Pancreas (tissue), 10 donors: ENCODE results near the gene FSTL4. TPM values are rescaled to one million over a fixed set of nuclear protein-coding genes. Genes with fewer than 3 reads are reported as not detected.

Source experiments
- ATAC-seq, 4 donors: fragments of 200-7000 bp; cut with Tn5 transposase; one replicate each; pipeline versions ENCODE4 v1.8.0 to v1.9.1; 2020; ENCODE audit warnings: mild to moderate bottlenecking in 4 of 4, moderate library complexity in 4 of 4
- DNase-seq, 6 donors: peaks; one replicate each; pipeline ENCODE4 v3.0.0-alpha.2; 2020
- FAIRE-seq: peaks from 2 replicates; lab custom pipeline; 2012; peaks lifted over from hg19 to GRCh38; lab: Jason Lieb, UNC
- H3K27ac ChIP-seq, 4 donors: fragments of 200-600 bp; sonication (generic); 1 replicate in 3 of 4; 2 replicates in 1 of 4; pipeline versions ENCODE4 v1.5.0 to v1.8.0; 2020
- H3K27me3 ChIP-seq, 4 donors: fragments of 200-600 bp; one replicate each; pipeline ENCODE4 v1.8.0; 2021
- H3K36me3 ChIP-seq, 3 donors: fragments of 200-600 bp; sonication (generic) in 1 of 3; one replicate each; pipeline versions ENCODE4 v1.5.0 to v1.8.0; 2020 to 2021
- H3K4me1 ChIP-seq, 3 donors: fragments of 200-600 bp; one replicate each; pipeline ENCODE4 v1.8.0; 2021
- H3K4me3 ChIP-seq, 4 donors: fragments of 200-600 bp; sonication (generic) in 2 of 4; one replicate each; pipeline versions ENCODE4 v1.5.0 to v1.8.0; 2020 to 2021
- H3K9me3 ChIP-seq, 4 donors: fragments of 200-600 bp; one replicate each; pipeline ENCODE4 v1.8.0; 2021
- WGBS, 2 donors: extraction: QIAGEN DNeasy Blood & Tissue Kit; methylation state at CpG; one replicate each; pipeline ENCODE4 v1.1.7; 2013; 5-methylcytosine and 5-hydroxymethylcytosine counted together
- intact Hi-C, 3 donors: fragments of 100-400 bp; cut with DNase I; formaldehyde crosslinking; loops; one replicate each; pipeline versions ENCODE4 v1.11.1 to v1.14.2; 2022
- polyA plus RNA-seq, 2 donors: library from polyadenylated mRNA; stranded (reverse); fragments of 200-250 nt; gene quantifications; one replicate each; pipeline ENCODE4 v1.2.3, GENCODE V29; 2013
- total RNA-seq, 6 donors: library from RNA; stranded (reverse); fragmentation: NEBNext Ultra II Directional in 4 of 6; extraction: Animal tissue kit (Norgen Biotek cat#: 25700) in 4 of 6; gene quantifications; one replicate each; pipeline versions ENCODE4 v1.2.1 to v1.2.4, GENCODE V29; 2021 to 2023
- TF ChIP-seq, protein P1 (sequence below), 4 donors: fragments of 200-600 bp; sonication (generic) in 3 of 4; IDR thresholded peaks; one replicate each; pipeline versions ENCODE4 v1.5.0 to v1.8.0; 2021; ENCODE audit warnings: antibody characterized with exemption in 4 of 4
- donor health status: healthy with polysubstance abuse.
- donor health status: DM: no; HTN: no; CAD: no; lungs with moderate emphysema.
- donor health status: DM: no; HTN: no; CAD: no.
- donor health status: control.
- donor health status: control.
- donor health status: Bipolar disorder and iron deficiency.
- donor health status: DM: yes; HTN: yes; CAD: no.
- donor health status: DM: no; HTN: no; CAD: no.
- donor health status: DM: no; HTN: no; CAD: no.
- donor health status: DM: yes; HTN: yes; CAD: no.

The FSTL4 gene
- total and polyA plus RNA-seq, 8 donors: 0.68 to 2.4 (median 1.4) TPM

GRCh38 chr5:133199417-133200178 is 412.7 kb downstream of the FSTL4 start:
- Histone ChIP-seq H3K36me3 (no peaks in the 10 kb centered on the region), H3K27ac (no peak overlapping the region), H3K9me3 (no peaks in the 10 kb centered on the region), H3K4me1 (no peaks in the 10 kb centered on the region), H3K4me3 (no peak overlapping the region), H3K27me3 (no peaks in the 10 kb centered on the region)
- ATAC-seq: no peak
- no peak for DNase-seq
- no peak for FAIRE-seq
- WGBS, 2 donors: 59 to 69% methylated on average over 18 of the region's 18 CpGs
- intact Hi-C loops: no loop called here
- TF ChIP-seq, protein P1, sequence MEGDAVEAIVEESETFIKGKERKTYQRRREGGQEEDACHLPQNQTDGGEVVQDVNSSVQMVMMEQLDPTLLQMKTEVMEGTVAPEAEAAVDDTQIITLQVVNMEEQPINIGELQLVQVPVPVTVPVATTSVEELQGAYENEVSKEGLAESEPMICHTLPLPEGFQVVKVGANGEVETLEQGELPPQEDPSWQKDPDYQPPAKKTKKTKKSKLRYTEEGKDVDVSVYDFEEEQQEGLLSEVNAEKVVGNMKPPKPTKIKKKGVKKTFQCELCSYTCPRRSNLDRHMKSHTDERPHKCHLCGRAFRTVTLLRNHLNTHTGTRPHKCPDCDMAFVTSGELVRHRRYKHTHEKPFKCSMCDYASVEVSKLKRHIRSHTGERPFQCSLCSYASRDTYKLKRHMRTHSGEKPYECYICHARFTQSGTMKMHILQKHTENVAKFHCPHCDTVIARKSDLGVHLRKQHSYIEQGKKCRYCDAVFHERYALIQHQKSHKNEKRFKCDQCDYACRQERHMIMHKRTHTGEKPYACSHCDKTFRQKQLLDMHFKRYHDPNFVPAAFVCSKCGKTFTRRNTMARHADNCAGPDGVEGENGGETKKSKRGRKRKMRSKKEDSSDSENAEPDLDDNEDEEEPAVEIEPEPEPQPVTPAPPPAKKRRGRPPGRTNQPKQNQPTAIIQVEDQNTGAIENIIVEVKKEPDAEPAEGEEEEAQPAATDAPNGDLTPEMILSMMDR (IDR thresholded peaks at IDR 0.05): no peak

- H3K27me3 ChIP-seq: no peaks in the 10 kb centered on the region
- H3K36me3 ChIP-seq: no peaks in the 10 kb centered on the region
- no peak overlapping the region for H3K27ac ChIP-seq
- H3K4me3 ChIP-seq: no peak overlapping the region
- DNase-seq (no peak), ATAC-seq (no peak), FAIRE-seq (no peak)
- 85 to 91% methylated on average over 12 of the region's 12 CpGs for WGBS, 2 donors
- no peaks in the 10 kb centered on the region for H3K9me3 ChIP-seq
- no peaks in the 10 kb centered on the region for H3K4me1 ChIP-seq
- intact Hi-C loops: no loop called here
- TF ChIP-seq, protein P1 (IDR thresholded peaks at IDR 0.05): no peak
These were observed 413.8 kb downstream of the FSTL4 start for GRCh38 chr5:133198511-133198910.

- Histone ChIP-seq H3K4me3 (no peak overlapping the region), H3K36me3 (no peaks in the 10 kb centered on the region), H3K4me1 (no peaks in the 10 kb centered on the region), H3K27me3 (no peaks in the 10 kb centered on the region), H3K27ac (no peak overlapping the region), H3K9me3 (no peaks in the 10 kb centered on the region)
- 65 to 73% methylated on average over 4 of the region's 4 CpGs for WGBS, 2 donors
- no peak for DNase-seq
- no peak for ATAC-seq
- no peak for FAIRE-seq
- TF ChIP-seq, protein P1 (IDR thresholded peaks at IDR 0.05): no peak
- intact Hi-C loops: no loop called here
These were observed 415.8 kb downstream of the FSTL4 start for GRCh38 chr5:133196441-133197085.

DNA sequence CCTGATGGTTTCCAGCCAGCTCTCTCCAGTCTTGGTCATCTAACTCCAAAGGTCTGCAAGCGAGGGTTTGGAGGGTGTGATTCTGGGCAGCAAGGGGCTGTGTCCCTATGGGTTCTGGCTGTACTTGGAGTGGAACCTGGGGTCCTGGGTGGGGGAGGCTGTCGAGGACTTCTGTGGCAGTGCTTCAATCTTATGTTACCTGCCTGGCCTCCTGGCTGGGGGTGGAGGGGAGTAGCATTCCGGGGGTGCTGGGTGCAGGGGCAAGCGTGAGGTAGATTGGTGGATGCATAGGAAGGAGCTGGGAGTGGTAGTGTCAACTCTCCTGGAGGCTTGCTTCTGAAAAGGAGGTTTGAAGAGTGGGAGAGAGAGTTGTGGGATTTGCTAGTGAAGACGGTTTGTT is 417.1 kb downstream of the FSTL4 start:
- ATAC-seq: no peak
- no peaks in the 10 kb centered on the region for H3K4me1 ChIP-seq
- no peaks in the 10 kb centered on the region for H3K27me3 ChIP-seq
- 60 to 74% methylated on average over 5 of the region's 5 CpGs for WGBS, 2 donors
- no peak for DNase-seq
- no peaks in the 10 kb centered on the region for H3K9me3 ChIP-seq
- no peaks in the 10 kb centered on the region for H3K36me3 ChIP-seq
- intact Hi-C loops: no loop called here
- TF ChIP-seq, protein P1 (IDR thresholded peaks at IDR 0.05): no peak
- no peak for FAIRE-seq
- no peak overlapping the region for H3K27ac ChIP-seq
- H3K4me3 ChIP-seq: no peak overlapping the region

DNA sequence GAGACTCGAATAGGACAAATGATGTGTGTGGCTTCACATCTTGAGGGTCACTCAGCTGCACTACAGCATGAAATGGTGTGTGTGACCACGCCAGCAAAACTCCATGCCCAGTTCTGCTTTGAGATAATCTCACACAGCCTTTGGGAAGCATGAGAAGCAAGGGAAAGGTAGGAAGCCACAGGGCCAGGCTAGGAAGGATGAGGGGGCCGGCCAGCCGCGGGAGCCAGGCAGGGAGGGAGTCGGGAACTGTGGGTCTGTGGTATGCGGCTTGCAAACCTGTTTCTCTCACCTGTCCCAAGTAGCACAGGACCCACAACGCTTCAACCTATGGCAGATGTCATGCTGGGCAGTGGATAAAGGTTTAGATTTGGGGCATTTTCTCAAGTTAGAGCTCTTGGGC is 418.5 kb downstream of the FSTL4 start:
- FAIRE-seq (no peak), ATAC-seq (no peak), DNase-seq (no peak)

More for the DNA sequence above, 418.5 kb downstream of the FSTL4 start:
- no peaks in the 10 kb centered on the region for H3K36me3 ChIP-seq
- no peaks in the 10 kb centered on the region for H3K27me3 ChIP-seq
- no peak overlapping the region for H3K4me3 ChIP-seq
- intact Hi-C loops: no loop called here
- no peaks in the 10 kb centered on the region for H3K4me1 ChIP-seq
- H3K27ac ChIP-seq: no peak overlapping the region
- TF ChIP-seq, protein P1 (IDR thresholded peaks at IDR 0.05): no peak
- WGBS, 2 donors: 42 to 46% methylated on average over 8 of the region's 8 CpGs
- H3K9me3 ChIP-seq: no peaks in the 10 kb centered on the region
